Breast epithelium (tissue), 4 donors: ENCODE measurements around the gene UBTD1. TPM values are rescaled to one million over a fixed set of nuclear protein-coding genes. Genes with fewer than 3 reads are reported as not detected.

ENCODE experiments used
- DNase-seq, 2 donors: peaks; one replicate each; pipeline ENCODE4 v3.0.0-alpha.2; 2019; ENCODE audit warnings: low spot score in 2 of 2
- H3K27ac ChIP-seq, 2 donors: fragments of 200-600 bp; sonication (generic) in 1 of 2; one replicate each; pipeline ENCODE4 v1.5.1; 2016 to 2019; ENCODE audit warnings: mild to moderate bottlenecking in 1 of 2
- H3K27me3 ChIP-seq, 2 donors: fragments of 200-600 bp; sonication (generic) in 1 of 2; one replicate each; pipeline versions ENCODE4 v1.5.1 to v1.6.0; 2017 to 2019; ENCODE audit warnings: control low read depth in 1 of 2, mild to moderate bottlenecking in 1 of 2
- H3K36me3 ChIP-seq: fragments of 200-600 bp; one replicate; pipeline ENCODE4 v1.5.1; 2019
- H3K4me1 ChIP-seq, 2 donors: fragments of 200-600 bp; sonication (generic); one replicate each; pipeline ENCODE4 v1.5.1; 2016 to 2019; ENCODE audit warnings: control low read depth in 1 of 2
- H3K4me3 ChIP-seq, 3 donors: fragments of 200-600 bp; sonication (generic); 1 replicate in 2 of 3; 2 replicates in 1 of 3; pipeline ENCODE4 v1.5.1; 2016 to 2019; ENCODE audit warnings: mild to moderate bottlenecking in 3 of 3, moderate library complexity in 2 of 3
- H3K9me3 ChIP-seq, 2 donors: fragments of 200-600 bp; sonication (generic) in 1 of 2; one replicate each; pipeline ENCODE4 v1.5.1; 2016 to 2019; ENCODE audit warnings: control low read depth in 1 of 2
- POLR2A ChIP-seq: fragments of 450-650 bp; IDR thresholded peaks from one replicate; pipeline ENCODE4 v1.6.1; 2016; ENCODE audit warnings: antibody characterized with exemption, mild to moderate bottlenecking, moderate library complexity
- POLR2AphosphoS5 ChIP-seq, 3 donors: sonication (generic); formaldehyde crosslinking; IDR thresholded peaks; one replicate each; pipeline ENCODE4 v1.6.1; 2017; ENCODE audit warnings: antibody characterized with exemption in 3 of 3
- intact Hi-C: fragments of 100-400 bp; cut with DNase I; formaldehyde crosslinking; loops from one replicate; pipeline ENCODE4 v1.15.1; 2023; ENCODE audit warnings: low total_unique reads
- total RNA-seq, 3 donors: library from RNA; depleted of rRNA; stranded (reverse); fragments of >200 nt; gene quantifications; one replicate each; pipeline ENCODE4 v1.1.0, GENCODE V29; 2016
- TF ChIP-seq, protein P1 (sequence below), 3 donors: fragments of 450-650 bp; IDR thresholded peaks; one replicate each; pipeline ENCODE4 v1.5.1; 2016 to 2017; ENCODE audit warnings: antibody characterized with exemption in 3 of 3, mild to moderate bottlenecking in 3 of 3, moderate library complexity in 3 of 3

Gene UBTD1
- total RNA-seq, 3 donors from 2014 or later: 9.9 to 14.7 (median 12.4) TPM

DNA sequence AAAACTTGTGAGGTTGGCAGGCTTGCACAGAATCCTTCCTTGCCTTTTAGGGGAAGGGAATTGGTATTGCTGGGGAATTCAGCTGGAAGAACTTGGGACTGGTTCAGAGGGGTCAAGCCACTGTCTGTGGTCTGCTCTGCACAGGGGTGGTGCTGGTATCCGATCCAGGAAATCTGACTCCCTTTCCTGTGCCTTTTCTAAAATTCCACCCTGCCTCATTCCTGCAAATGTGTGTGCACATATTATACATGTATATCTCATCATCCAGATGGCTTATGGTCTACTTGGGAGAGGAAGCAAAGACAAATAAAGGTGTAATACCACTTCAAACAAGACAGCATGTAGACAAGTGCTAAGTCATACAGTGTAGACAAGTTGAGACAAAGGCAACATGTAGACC, 14.3 kb downstream of the UBTD1 start:
- Histone ChIP-seq H3K4me1 (no peaks in the 10 kb centered on the region), H3K27me3 (no peaks in the 10 kb centered on the region), H3K9me3 (no peaks in the 10 kb centered on the region), H3K36me3 (no peaks in the 10 kb centered on the region), H3K4me3 (no peak overlapping the region), H3K27ac (no peak overlapping the region)
- intact Hi-C loops: no loop called here
- TF ChIP-seq, protein P1, sequence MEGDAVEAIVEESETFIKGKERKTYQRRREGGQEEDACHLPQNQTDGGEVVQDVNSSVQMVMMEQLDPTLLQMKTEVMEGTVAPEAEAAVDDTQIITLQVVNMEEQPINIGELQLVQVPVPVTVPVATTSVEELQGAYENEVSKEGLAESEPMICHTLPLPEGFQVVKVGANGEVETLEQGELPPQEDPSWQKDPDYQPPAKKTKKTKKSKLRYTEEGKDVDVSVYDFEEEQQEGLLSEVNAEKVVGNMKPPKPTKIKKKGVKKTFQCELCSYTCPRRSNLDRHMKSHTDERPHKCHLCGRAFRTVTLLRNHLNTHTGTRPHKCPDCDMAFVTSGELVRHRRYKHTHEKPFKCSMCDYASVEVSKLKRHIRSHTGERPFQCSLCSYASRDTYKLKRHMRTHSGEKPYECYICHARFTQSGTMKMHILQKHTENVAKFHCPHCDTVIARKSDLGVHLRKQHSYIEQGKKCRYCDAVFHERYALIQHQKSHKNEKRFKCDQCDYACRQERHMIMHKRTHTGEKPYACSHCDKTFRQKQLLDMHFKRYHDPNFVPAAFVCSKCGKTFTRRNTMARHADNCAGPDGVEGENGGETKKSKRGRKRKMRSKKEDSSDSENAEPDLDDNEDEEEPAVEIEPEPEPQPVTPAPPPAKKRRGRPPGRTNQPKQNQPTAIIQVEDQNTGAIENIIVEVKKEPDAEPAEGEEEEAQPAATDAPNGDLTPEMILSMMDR (IDR thresholded peaks at IDR 0.05): no peak
- no peak for TF ChIP-seq POLR2A
- no peak for TF ChIP-seq POLR2AphosphoS5 (IDR thresholded peaks at IDR 0.05)
- no peak for DNase-seq

DNA sequence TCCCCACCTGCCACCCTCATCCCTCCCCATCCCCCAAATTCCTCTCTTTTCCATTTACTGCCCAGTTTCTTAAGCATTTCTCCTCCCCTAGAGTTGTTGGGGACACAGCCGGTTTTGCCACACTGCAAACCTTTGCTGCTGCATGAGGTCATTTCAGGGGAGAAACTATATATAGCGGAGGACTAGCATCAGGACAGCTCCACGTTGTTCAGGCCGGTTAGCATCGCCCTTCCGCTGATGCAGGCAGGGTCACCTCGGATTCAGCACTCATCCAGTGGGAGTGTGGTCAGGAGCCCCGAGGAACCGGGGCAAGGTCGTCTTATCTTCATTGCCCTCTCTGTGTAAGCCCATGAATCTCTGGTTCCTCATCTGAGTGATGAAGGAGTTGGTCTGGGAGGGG, 15.6 kb downstream of the UBTD1 start:
- Histone ChIP-seq H3K27ac (no peak overlapping the region), H3K36me3 (no peaks in the 10 kb centered on the region), H3K4me1 (peaks cover 0 to 7% of the 10 kb centered on the region in 2 donors), H3K9me3 (no peaks in the 10 kb centered on the region), H3K4me3 (no peak overlapping the region), H3K27me3 (no peaks in the 10 kb centered on the region)
- intact Hi-C loops: no loop called here
- TF ChIP-seq POLR2A (no peak), POLR2AphosphoS5 (IDR thresholded peaks at IDR 0.05) (no peak)
- TF ChIP-seq, protein P1 (IDR thresholded peaks at IDR 0.05): no peak
- DNase-seq: no peak

DNA sequence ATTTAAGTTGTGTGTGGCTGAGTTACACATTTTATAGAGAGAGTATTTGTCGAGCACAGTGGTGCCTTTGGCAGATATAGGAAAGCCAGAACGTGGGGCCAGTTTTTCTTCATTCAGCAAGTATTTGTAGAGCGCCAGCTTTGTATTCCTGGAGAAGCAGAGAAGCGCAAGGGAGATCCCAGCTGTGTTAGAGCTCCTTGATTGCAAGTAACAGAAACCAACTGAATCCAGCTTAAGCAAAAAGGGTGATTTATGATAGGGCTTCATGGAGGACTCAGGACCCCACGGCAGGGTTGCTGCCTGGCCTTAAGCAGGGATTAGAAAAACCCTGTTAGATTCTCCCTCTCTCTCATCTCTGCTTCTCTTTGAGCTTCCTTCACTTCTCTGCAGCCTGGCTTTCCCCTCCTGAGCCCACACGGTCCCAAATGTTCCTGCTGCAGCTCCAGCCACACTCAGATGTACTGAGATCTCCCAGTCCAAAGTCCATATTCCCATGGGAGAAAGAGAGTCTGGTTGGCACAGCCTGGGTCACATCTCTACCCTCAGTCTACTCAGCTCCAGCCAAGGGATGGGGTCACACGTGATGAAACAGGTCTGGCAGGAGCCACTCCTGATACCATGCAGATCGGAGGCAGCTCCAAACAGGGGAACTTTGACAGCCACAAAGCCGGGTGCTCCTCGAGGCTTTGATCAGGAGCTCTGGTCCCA, 16.7 kb downstream of the UBTD1 start:
- no peaks in the 10 kb centered on the region for H3K9me3 ChIP-seq
- no peaks in the 10 kb centered on the region for H3K27me3 ChIP-seq
- H3K36me3 ChIP-seq: no peaks in the 10 kb centered on the region
- peaks cover 0 to 7% of the 10 kb centered on the region in 2 donors for H3K4me1 ChIP-seq
- intact Hi-C loops: no loop called here
- no peak overlapping the region for H3K27ac ChIP-seq
- DNase-seq: no peak
- TF ChIP-seq POLR2AphosphoS5 (IDR thresholded peaks at IDR 0.05): no peak
- TF ChIP-seq POLR2A: no peak
- TF ChIP-seq, protein P1 (IDR thresholded peaks at IDR 0.05): no peak
- H3K4me3 ChIP-seq: no peak overlapping the region

DNA sequence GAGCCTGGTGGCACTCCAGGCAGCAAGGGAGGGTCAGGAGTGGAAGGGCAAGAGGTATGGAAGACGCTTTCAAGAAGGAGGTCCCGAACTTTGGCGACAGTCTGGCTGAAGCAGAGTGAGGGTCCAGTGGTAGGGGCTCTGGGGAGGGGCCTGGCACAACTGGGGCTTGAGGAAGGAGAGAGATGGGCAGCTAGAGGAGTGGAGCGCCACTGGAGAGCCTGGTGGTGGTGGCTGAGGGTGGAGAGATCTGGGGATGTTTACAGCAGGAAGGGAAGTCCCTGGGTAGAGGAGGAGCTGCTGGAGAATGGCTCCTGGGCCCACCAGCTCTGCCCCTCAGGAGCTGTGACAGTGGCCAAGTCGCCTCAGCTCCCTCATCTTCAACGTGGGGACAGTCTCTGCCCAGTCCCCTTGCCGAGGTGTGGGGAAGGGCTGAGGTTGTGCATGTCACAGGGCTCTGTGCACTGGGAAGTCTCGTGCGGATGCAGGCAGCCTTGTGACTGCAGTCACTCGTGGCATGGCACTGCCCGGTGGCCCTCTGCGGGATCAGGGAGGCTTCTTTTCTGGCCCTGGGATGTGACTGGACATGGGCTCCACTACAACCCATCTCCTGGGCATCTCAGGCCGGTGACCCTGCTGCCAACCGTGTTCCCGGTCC, 18.5 kb downstream of the UBTD1 start:
- H3K27me3 ChIP-seq: no peaks in the 10 kb centered on the region
- H3K4me1 ChIP-seq: peaks cover 0 to 7% of the 10 kb centered on the region in 2 donors
- DNase-seq: no peak
- intact Hi-C loops: no loop called here
- H3K4me3 ChIP-seq: no peak overlapping the region
- TF ChIP-seq, protein P1 (IDR thresholded peaks at IDR 0.05): no peak
- peak overlapping the region; percentile 54 to 71 for H3K27ac ChIP-seq
- no peaks in the 10 kb centered on the region for H3K9me3 ChIP-seq
- no peaks in the 10 kb centered on the region for H3K36me3 ChIP-seq

DNA sequence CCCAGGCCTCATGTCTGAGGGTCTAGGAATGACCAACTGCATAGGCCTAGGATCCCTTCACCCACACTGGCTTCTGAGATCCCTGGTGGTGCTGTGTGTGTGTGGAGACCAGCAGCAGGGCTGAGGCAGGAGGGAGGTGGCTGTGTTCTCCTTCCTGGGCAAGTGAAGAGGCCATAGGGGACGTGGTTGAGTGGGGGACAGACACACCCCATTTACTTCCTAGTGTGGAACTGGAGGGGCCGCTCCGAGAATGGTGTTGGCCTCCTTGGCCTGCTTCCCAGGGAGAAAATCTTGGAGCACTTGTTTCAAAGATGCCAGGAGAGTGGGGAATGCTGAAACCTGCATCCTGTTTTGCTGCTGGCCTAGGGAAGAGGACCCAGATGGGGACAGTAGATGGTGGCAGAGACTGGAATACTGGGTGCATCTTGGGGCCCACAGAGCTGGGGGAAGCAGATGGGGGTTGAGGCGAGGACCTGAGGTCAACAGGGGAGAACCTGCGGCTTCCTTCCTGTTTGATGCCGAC, 19.1 kb downstream of the UBTD1 start:
- DNase-seq: no peak
- Histone ChIP-seq H3K27ac (peak overlapping the region; percentile 54 to 71), H3K36me3 (no peaks in the 10 kb centered on the region), H3K4me1 (peaks cover 0 to 7% of the 10 kb centered on the region in 2 donors), H3K4me3 (no peak overlapping the region), H3K9me3 (no peaks in the 10 kb centered on the region), H3K27me3 (no peaks in the 10 kb centered on the region)
- TF ChIP-seq POLR2A: no peak
- no peak for TF ChIP-seq POLR2AphosphoS5 (IDR thresholded peaks at IDR 0.05)
- TF ChIP-seq, protein P1 (IDR thresholded peaks at IDR 0.05): no peak
- intact Hi-C loops: no loop called here
